WTC11 (cell line): ENCODE data around the gene PTCHD4.

ENCODE experiments used
- ATF2 ChIP-seq: sonication (generic); formaldehyde crosslinking; IDR thresholded peaks from 2 replicates; pipeline ENCODE4 v1.8.1; 2022; ENCODE audit warnings: low read depth, missing genetic modification reagents, borderline replicate concordance
- CTCF ChIP-seq: fragments of 200-600 bp; IDR thresholded peaks from 2 replicates; pipeline ENCODE4 v1.8.0; 2022; ENCODE audit warnings: antibody characterized with exemption
- ESRRA ChIP-seq: sonication (generic); formaldehyde crosslinking; IDR thresholded peaks from 2 replicates; pipeline ENCODE4 v1.8.1; 2022; ENCODE audit warnings: mild to moderate bottlenecking, missing genetic modification reagents, borderline replicate concordance
- KAT7 ChIP-seq: sonication (generic); formaldehyde crosslinking; IDR thresholded peaks from 2 replicates; pipeline ENCODE4 v1.8.1; 2023; ENCODE audit warnings: missing genetic modification reagents, mild to moderate bottlenecking, borderline replicate concordance
- NFYB ChIP-seq: sonication (generic); formaldehyde crosslinking; conservative IDR thresholded peaks from 2 replicates; pipeline ENCODE4 v1.8.0; 2022; ENCODE audit warnings: low read depth, missing genetic modification reagents
- TP53 ChIP-seq: sonication (generic); formaldehyde crosslinking; IDR thresholded peaks from 2 replicates; pipeline ENCODE4 v1.8.1; 2023; ENCODE audit warnings: mild to moderate bottlenecking, missing genetic modification reagents

GRCh38 chr6:48099713-48100587 is 11.0 kb downstream of the PTCHD4 start:
- no peak for TF ChIP-seq ATF2 (CRISPR knock-in tag)
- no peak for TF ChIP-seq NFYB (CRISPR knock-in tag)
- TF ChIP-seq CTCF, result no peak
- no peak for TF ChIP-seq ESRRA
- no peak for TF ChIP-seq KAT7 (CRISPR knock-in tag)
- no peak for TF ChIP-seq TP53
